GM19467 (cell line): ENCODE results near the gene TRPC5OS.

Experiments used
- ATAC-seq: cut with Tn5 transposase; IDR thresholded peaks from one replicate; pipeline ENCODE4 v1.9.1; 2021; ENCODE audit warnings: mild to moderate bottlenecking, moderate library complexity; ENCODE audit not compliant: unreplicated experiment

Gene TRPC5OS

GRCh38 chrX:111892375-111892774, 16.4 kb downstream of the TRPC5OS start:
- no peak for ATAC-seq

GRCh38 chrX:111896148-111896547, 20.2 kb downstream of the TRPC5OS start:
- ATAC-seq, result no peak

GRCh38 chrX:111914398-111915090, 38.6 kb downstream of the TRPC5OS start:
- ATAC-seq, result no peak

- ATAC-seq, result no peak
Observed at GRCh38 chrX:111917591-111917990, 41.6 kb downstream of the TRPC5OS start.

GRCh38 chrX:111928456-111928855, 52.5 kb downstream of the TRPC5OS start:
- no peak for ATAC-seq
